Duodenal mucosa (tissue), 2 donors: ENCODE measurements around the gene BDNF.
"Not testable (repeated sequence)": the region's sequence is repeated elsewhere in the genome, so short reads cannot be mapped to it uniquely, and the experiment has no call there.

Experiments used
- H3K27ac ChIP-seq: one replicate; pipeline ENCODE4 v1.7.0; 2013; ENCODE audit warnings: low read depth, low read length
- H3K27me3 ChIP-seq, 2 donors: one replicate each; pipeline ENCODE4 v1.7.0; 2013; ENCODE audit warnings: low read length in 2 of 2, control low read depth in 1 of 2; ENCODE audit not compliant: insufficient read depth in 2 of 2, control insufficient read depth in 1 of 2
- H3K36me3 ChIP-seq, 2 donors: one replicate each; pipeline ENCODE4 v1.7.0; 2013; ENCODE audit warnings: low read length in 2 of 2, control low read depth in 1 of 2; ENCODE audit not compliant: insufficient read depth in 2 of 2, control insufficient read depth in 1 of 2
- H3K4me1 ChIP-seq, 2 donors: one replicate each; pipeline ENCODE4 v1.7.0; 2013; ENCODE audit warnings: low read length in 2 of 2, control low read depth in 1 of 2; ENCODE audit not compliant: insufficient read depth in 2 of 2, control insufficient read depth in 1 of 2
- H3K4me3 ChIP-seq, 2 donors: one replicate each; pipeline ENCODE4 v1.7.0; 2013; ENCODE audit warnings: low read length in 2 of 2, low read depth in 1 of 2
- H3K9ac ChIP-seq, 2 donors: one replicate each; pipeline ENCODE4 v1.7.0; 2013; ENCODE audit warnings: low read length in 2 of 2, low read depth in 1 of 2
- H3K9me3 ChIP-seq, 2 donors: one replicate each; pipeline ENCODE4 v1.7.0; 2013; ENCODE audit warnings: low read length in 2 of 2, control low read depth in 1 of 2; ENCODE audit not compliant: control insufficient read depth in 1 of 2

The BDNF gene

DNA sequence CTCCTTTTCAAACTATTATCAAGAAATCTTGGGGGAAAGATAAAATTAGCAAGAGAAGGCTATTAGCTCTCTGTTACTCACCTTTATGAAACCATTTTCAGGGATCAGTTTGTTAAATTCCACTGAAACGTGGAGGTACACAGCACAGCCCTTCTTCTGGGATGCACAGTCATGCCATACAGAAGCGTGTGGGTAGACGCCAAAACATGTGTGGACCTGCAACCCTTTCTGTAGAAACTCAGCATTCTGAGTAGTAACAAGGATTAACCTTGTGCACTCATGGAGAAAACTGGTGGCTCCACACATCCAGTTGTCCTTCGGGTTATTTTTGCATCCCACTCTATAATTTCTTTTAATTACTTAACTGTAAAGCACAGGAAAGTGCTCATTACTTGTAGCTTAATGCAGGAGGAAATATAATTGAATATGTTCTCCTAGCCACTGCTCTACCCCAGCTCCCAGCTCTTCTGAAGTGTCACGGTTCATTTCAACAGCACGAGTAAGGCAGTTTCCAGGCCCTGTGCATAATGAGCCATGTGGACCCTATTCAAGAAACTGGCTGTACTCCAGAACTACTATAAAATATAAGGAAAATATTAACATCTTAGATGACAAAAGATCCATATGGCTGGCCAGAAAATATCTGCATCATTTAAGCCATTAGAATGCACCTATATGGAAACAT, 26.1 kb downstream of the BDNF start:
- Histone ChIP-seq H3K27me3 (no peaks in the 10 kb centered on the region), H3K9me3 (no peaks in the 10 kb centered on the region), H3K9ac (no peak overlapping the region), H3K36me3 (no peaks in the 10 kb centered on the region), H3K27ac (no peak overlapping the region), H3K4me3 (no peak overlapping the region), H3K4me1 (no peaks in the 10 kb centered on the region)

DNA sequence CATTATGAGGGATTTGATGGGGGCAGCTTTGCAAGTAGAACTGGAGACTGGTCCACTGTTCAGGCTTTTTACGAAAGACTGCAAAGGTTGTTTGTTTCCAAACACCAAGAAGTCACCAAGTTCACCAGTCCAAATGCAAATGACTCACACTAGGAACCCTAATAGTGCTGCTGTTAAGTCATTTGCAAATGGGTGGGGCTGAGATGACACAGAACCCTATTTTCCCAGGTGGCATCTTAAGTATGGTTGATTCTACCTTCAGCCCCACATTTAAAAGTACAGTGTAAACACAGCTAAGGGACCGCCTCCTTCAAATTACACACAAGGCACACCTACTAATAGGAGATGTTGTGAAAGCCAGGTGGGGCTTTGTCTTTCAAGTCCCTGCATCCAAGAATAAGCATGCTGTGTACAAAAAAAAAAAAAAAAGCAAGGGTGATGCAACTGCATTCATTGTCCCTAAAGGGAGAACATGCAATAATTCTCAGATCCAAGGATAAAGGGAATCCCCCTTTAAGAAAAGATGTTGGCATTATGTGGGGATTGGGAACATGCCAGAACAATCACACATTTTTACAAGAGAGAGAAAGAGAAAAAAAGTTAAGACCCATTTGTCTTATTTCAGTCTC, 27.3 kb downstream of the BDNF start:
- Histone ChIP-seq H3K27ac (no peak overlapping the region), H3K9me3 (no peaks in the 10 kb centered on the region), H3K27me3 (no peaks in the 10 kb centered on the region), H3K9ac (no peak overlapping the region), H3K4me1 (no peaks in the 10 kb centered on the region), H3K36me3 (no peaks in the 10 kb centered on the region), H3K4me3 (no peak overlapping the region)

DNA sequence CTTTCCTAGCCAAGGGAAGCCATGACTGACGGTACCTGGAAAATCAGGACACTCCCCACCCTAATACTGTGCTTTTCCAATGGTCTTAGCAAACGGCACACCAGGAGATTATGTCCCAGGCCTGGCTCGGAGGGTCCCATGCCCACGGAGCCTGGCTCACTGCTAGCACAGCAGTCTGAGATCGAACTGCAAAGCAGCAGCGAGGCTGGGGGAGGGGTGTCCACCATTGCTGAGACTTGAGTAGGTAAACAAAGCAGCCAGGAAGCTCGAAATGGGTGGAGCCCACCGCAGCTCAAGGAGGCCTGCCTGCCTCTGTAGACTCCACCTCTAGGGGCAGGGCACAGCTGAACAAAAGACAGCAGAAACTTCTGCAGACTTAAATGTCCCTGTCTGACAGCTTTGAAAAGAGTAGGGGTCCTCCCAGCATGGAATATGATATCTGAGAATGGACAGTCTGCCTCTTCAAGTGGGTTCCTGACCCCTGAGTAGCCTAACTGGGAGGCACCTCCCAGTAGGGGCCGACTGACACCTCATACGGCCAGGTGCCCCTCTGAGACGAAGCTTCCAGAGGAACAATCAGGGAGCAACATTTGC, 34.6 kb downstream of the BDNF start:
- H3K9ac ChIP-seq, H3K36me3 ChIP-seq, H3K9me3 ChIP-seq, H3K27me3 ChIP-seq, H3K4me1 ChIP-seq, H3K4me3 ChIP-seq, H3K27ac ChIP-seq: not testable (repeated sequence)

DNA sequence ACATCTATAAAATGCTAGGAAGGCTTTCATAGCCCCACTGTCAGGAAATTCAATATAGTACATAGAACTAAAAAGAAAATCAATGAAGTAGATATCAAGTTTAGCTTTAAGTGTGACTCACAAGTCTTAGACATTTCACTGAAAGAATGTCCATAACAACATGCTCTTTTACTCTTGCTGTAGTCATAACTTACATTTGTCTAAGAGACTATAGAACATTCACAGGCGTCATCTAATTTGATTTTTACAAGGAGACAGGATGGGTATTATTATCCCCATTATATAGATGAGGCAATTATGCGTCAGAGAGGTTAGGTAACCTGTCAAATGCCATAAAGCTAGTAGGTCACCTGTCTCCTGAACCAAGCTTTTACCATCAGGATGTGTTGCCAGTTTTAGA, 36.9 kb downstream of the BDNF start:
- Histone ChIP-seq H3K4me3 (no peak overlapping the region), H3K9me3 (no peaks in the 10 kb centered on the region), H3K36me3 (no peaks in the 10 kb centered on the region), H3K27me3 (no peaks in the 10 kb centered on the region), H3K4me1 (no peaks in the 10 kb centered on the region), H3K27ac (no peak overlapping the region), H3K9ac (no peak overlapping the region)

DNA sequence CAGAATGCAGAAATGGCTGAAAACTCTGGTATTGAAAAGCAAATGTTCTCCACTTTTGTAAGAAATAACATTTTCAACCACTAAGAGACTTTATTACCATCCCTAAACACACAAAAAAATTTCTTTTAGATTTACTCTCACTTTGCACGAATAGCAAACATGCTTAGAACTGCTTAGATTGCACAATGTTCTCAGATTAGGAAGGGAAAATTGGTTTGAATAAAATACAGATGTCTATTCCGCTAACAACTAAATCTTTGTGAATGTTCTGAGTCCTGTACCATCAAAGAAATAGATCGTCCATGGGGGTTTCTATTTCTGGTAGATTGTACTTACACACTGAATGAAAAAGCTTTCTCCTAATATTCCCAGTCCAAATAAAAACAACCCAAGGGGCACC, 40.1 kb downstream of the BDNF start:
- Histone ChIP-seq H3K9me3 (no peaks in the 10 kb centered on the region), H3K4me1 (no peaks in the 10 kb centered on the region), H3K27me3 (no peaks in the 10 kb centered on the region), H3K36me3 (no peaks in the 10 kb centered on the region), H3K9ac (no peak overlapping the region), H3K4me3 (no peak overlapping the region), H3K27ac (no peak overlapping the region)

DNA sequence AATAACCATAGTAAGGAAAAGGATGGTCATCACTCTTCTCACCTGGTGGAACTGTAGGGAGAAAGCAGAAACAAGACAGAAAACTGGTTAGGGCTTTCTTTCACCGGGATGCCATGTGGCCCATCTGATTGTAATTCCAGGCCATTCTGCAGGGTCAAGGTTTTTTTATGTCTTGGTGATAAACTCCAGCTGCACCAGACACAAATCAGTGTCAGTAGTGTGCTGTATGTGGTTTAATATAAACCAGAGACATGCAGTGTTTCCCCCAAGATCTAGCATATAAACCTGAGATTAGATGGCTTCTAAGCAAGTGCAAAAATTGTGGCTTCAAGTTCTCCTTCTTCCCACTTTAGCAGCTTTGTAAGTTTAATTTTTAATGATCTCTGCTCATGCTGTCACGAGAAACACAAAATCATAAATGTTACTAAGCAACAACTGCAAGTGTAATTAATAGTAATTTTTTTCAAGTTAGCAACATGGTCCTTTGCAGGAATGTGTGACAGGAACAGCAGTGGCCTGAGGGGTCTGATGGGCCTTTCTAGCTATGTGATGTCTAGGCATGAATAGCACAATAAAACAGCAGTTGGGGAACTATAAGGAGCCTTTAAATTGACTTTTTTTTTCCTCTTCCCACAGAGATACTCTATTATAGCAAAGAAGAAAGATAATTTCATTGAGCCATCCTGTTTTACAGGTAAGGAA, 41.6 kb downstream of the BDNF start:
- Histone ChIP-seq H3K4me3 (no peak overlapping the region), H3K4me1 (no peaks in the 10 kb centered on the region), H3K9me3 (no peaks in the 10 kb centered on the region), H3K9ac (no peak overlapping the region), H3K27ac (no peak overlapping the region), H3K36me3 (no peaks in the 10 kb centered on the region), H3K27me3 (no peaks in the 10 kb centered on the region)

DNA sequence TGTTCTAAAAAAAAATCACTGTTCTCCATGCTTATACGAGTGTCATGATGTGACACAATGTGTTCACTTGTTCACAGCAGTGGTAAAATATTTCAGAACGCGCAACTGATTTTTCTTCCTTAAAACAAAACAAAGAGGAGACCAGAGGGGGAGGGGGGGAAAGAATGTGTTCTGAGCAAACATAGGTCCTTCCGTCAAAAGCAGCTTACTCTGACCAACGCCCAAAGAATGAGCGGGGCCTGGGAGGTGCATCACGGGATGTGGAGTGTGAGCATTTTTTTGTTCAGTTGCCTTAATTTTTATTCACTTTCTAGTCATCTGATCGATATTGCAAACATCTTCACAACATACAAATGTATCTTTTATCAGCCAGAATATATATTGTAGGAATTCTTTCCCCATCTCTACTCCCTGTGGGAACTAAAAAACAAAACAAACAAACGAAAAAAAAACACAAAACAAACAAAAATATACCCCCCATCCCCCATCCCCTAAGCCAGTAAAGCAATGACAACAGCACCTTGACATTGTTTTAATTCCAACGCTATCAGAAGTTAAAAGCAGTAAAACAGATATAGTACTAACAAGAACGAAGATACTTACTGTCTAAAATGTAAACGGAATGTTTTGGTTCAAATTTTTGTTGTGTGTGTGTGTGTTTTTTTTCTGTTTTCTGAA, 43.3 kb downstream of the BDNF start:
- no peak overlapping the region for H3K4me3 ChIP-seq
- H3K36me3 ChIP-seq: no peaks in the 10 kb centered on the region
- no peak overlapping the region for H3K9ac ChIP-seq
- H3K27me3 ChIP-seq: no peaks in the 10 kb centered on the region
- H3K4me1 ChIP-seq: no peaks in the 10 kb centered on the region
- no peak overlapping the region for H3K27ac ChIP-seq
- H3K9me3 ChIP-seq: no peaks in the 10 kb centered on the region

DNA sequence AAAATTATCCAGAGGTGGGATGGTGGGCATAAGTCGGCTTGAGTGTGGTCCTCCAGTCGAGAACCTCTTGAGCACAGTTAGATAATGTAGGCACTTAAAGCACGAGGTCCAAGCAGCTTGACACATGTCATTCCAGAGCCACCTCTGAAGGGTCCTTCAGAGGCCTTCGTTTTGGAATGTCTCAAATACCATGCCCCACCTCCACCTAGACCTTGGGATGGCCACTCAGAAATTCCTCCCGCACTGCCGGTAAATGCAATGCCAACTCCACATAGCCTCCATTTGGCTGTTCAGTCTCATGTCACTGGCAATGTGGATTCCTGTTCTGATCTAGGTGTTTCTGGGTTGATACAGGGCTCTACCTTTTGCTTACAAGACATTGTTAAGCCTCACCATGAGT, 43.9 kb downstream of the BDNF start:
- H3K4me3 ChIP-seq: no peak overlapping the region
- no peak overlapping the region for H3K27ac ChIP-seq
- no peaks in the 10 kb centered on the region for H3K36me3 ChIP-seq
- H3K9me3 ChIP-seq: no peaks in the 10 kb centered on the region
- H3K4me1 ChIP-seq: no peaks in the 10 kb centered on the region
- no peak overlapping the region for H3K9ac ChIP-seq
- no peaks in the 10 kb centered on the region for H3K27me3 ChIP-seq

DNA sequence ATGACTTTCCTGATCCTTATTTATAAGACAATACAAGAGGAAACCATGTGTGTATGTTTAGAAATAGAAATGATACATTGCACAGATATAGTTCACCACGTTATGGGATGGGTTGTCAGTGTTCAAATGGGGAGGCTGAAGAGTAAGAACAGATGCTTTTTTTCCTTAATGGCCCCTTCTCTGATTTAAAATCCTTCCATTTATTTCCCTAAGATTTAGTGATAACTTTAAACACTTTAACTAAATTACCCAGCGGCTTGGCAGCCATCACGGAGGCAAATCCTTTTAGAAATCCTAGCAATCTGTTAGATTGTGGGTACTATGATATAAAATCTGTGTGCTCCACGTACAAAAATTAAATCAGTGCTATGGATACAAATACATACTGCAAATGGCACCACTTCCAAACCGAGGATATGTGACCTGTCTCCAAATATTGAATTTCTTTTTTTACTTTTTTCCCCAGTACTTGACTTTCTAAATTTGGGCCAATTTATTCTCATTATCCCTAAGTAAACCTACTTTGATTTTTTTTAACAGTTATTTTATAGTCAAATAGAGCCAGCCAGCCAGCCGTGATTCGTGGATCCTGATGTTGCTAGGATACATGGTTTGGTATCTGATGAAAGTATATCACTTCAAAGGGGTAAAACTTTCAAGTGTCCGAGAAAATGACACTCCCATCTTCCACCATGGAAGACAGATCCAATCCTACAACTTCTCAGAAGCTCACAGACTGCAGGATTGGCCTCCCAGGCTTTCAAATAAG, 46.1 kb downstream of the BDNF start:
- no peaks in the 10 kb centered on the region for H3K27me3 ChIP-seq
- H3K4me1 ChIP-seq: no peaks in the 10 kb centered on the region
- no peaks in the 10 kb centered on the region for H3K9me3 ChIP-seq
- H3K36me3 ChIP-seq: no peaks in the 10 kb centered on the region
- H3K27ac ChIP-seq: no peak overlapping the region
- H3K9ac ChIP-seq: no peak overlapping the region
- no peak overlapping the region for H3K4me3 ChIP-seq
